Karpas-422 (cell line): ENCODE results near the gene TTC23. TPM values are rescaled to one million over a fixed set of nuclear protein-coding genes. Genes with fewer than 3 reads are reported as not detected.

Experiments used
- DNase-seq: peaks from one replicate; pipeline ENCODE4 v3.0.0-alpha.2; 2015
- H2AFZ ChIP-seq: fragments of 200-600 bp; sonication (generic); 2 replicates; pipeline ENCODE4 v1.6.1; 2014; ENCODE audit warnings: antibody characterized with exemption, low read length, mixed read lengths
- H3K27ac ChIP-seq: fragments of 200-600 bp; sonication (generic); 2 replicates; pipeline ENCODE4 v1.5.1; 2014; ENCODE audit warnings: mild to moderate bottlenecking, low read length, moderate library complexity
- H3K27me3 ChIP-seq: fragments of 200-600 bp; sonication (generic); 2 replicates; pipeline ENCODE4 v1.6.1; 2014; ENCODE audit warnings: low read length, mixed read lengths
- H3K36me3 ChIP-seq: fragments of 200-600 bp; sonication (generic); 2 replicates; pipeline ENCODE4 v1.6.1; 2014; ENCODE audit warnings: low read length, mixed read lengths; ENCODE audit not compliant: insufficient read depth
- H3K4me1 ChIP-seq: fragments of 200-600 bp; sonication (generic); 2 replicates; pipeline ENCODE4 v1.6.1; 2014; ENCODE audit warnings: mild to moderate bottlenecking, low read length, mixed read lengths
- H3K4me2 ChIP-seq: fragments of 200-600 bp; sonication (generic); 2 replicates; pipeline ENCODE4 v1.6.1; 2014; ENCODE audit warnings: low read length, low read depth, mild to moderate bottlenecking; ENCODE audit not compliant: poor library complexity, severe bottlenecking
- H3K4me3 ChIP-seq: fragments of 200-600 bp; sonication (generic); 2 replicates; pipeline ENCODE4 v1.5.1; 2014; ENCODE audit warnings: mild to moderate bottlenecking, antibody characterized with exemption, low read length, mixed read lengths
- H3K79me2 ChIP-seq: fragments of 200-600 bp; sonication (generic); 2 replicates; pipeline ENCODE4 v1.6.1; 2014; ENCODE audit warnings: mild to moderate bottlenecking, low read length, mixed read lengths
- H3K9ac ChIP-seq: fragments of 200-600 bp; sonication (generic); 2 replicates; pipeline ENCODE4 v1.6.0; 2014; ENCODE audit warnings: low read length
- H3K9me2 ChIP-seq: fragments of 200-600 bp; sonication (generic), shearing (Covaris generic); replicated peaks from 2 replicates; pipeline ENCODE4 v1.6.0; 2014; ENCODE audit warnings: mild to moderate bottlenecking, low read length, moderate library complexity; ENCODE audit not compliant: insufficient read depth
- H3K9me3 ChIP-seq: fragments of 300-700, 200-600 bp; sonication (generic); 2 replicates; pipeline ENCODE4 v1.6.1; 2014; ENCODE audit warnings: low read length, mixed read lengths
- H4K20me1 ChIP-seq: fragments of 200-600 bp; sonication (generic); 2 replicates; pipeline ENCODE4 v1.6.1; 2014; ENCODE audit warnings: mild to moderate bottlenecking, antibody characterized with exemption, low read length, low read depth; ENCODE audit not compliant: insufficient read depth
- total RNA-seq: library from RNA; depleted of rRNA; stranded (reverse); fragments of >200 nt; shearing (Covaris generic); gene quantifications from 2 replicates; pipeline ENCODE4 v1.2.3, GENCODE V29; 2014; ENCODE audit warnings: low replicate concordance

TTC23 gene
- total RNA-seq, 1 experiment from 2014 or later = 9.0 TPM

DNA sequence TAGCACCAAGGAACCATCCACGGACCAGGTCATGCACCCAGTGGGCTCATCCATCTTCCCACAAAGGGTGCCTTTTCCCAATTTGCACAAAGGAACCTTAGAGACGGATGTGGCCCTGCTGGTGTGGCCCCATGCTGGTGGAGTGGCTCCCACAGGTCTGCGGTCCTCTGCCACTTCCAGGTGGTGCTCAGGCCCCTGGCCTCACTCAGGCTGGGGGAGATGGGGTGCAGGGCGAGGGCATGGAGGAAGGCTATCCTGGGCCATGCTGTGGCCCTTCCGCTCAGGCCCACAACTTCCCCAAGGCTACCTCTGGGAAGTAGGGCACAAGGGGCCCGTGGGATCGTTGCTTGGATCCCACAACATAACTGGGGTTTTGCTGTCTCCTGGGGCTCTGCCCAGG lies 149.7 kb downstream of the TTC23 start:
- H3K4me2 ChIP-seq = no peak overlapping the region

DNA sequence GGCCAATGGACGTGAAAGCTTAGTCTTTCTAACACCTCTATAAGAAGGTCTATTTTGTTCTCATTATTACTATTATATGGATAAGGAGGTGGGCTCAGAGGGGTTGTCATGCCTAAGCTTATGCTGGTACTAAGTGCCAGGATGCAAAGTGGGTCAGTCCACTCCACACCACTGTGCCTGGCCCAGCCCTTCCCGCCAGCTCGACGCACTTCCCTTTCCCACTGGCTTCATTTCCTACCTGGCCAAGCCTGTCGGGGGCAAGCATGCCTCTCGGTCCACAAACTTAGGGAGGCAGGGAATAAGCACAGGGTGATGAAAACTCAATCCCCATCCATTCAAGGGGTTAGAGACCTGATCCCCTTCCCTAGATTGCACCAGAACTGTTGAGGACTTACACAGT lies 150.4 kb downstream of the TTC23 start:
- Histone ChIP-seq H3K4me1 (peaks cover 3% of the 10 kb centered on the region), H4K20me1 (no peaks in the 10 kb centered on the region), H3K4me3 (no peak overlapping the region), H3K27ac (no peak overlapping the region), H3K27me3 (no peaks in the 10 kb centered on the region), H3K79me2 (no peaks in the 10 kb centered on the region), H3K9ac (no peak overlapping the region), H2AFZ (no peak overlapping the region), H3K4me2 (no peak overlapping the region), H3K36me3 (no peaks in the 10 kb centered on the region), H3K9me3 (no peaks in the 10 kb centered on the region), H3K9me2 (no peaks in the 10 kb centered on the region)
- DNase-seq = no peak

More for the DNA sequence above, 149.7 kb downstream of the TTC23 start:
- Histone ChIP-seq H3K79me2 (no peaks in the 10 kb centered on the region), H3K9ac (no peak overlapping the region), H3K36me3 (no peaks in the 10 kb centered on the region), H3K9me2 (no peaks in the 10 kb centered on the region), H3K27me3 (no peaks in the 10 kb centered on the region), H2AFZ (no peak overlapping the region), H3K4me3 (no peak overlapping the region), H3K4me1 (peaks cover 3% of the 10 kb centered on the region), H3K9me3 (no peaks in the 10 kb centered on the region), H4K20me1 (no peaks in the 10 kb centered on the region), H3K27ac (no peak overlapping the region)
- DNase-seq = no peak

GRCh38 chr15:99098426-99098825 lies 151.0 kb downstream of the TTC23 start:
- Histone ChIP-seq H3K79me2 (no peaks in the 10 kb centered on the region), H3K4me2 (no peak overlapping the region), H3K4me3 (no peak overlapping the region), H3K27me3 (no peaks in the 10 kb centered on the region), H4K20me1 (no peaks in the 10 kb centered on the region), H3K4me1 (peaks cover 3% of the 10 kb centered on the region), H3K9me2 (no peaks in the 10 kb centered on the region), H3K9me3 (no peaks in the 10 kb centered on the region), H3K27ac (no peak overlapping the region), H2AFZ (no peak overlapping the region), H3K36me3 (no peaks in the 10 kb centered on the region), H3K9ac (no peak overlapping the region)
- DNase-seq = no peak

GRCh38 chr15:99097441-99098410 lies 151.7 kb downstream of the TTC23 start:
- H3K27me3 ChIP-seq = no peaks in the 10 kb centered on the region
- DNase-seq = no peak
- H3K9me2 ChIP-seq = no peaks in the 10 kb centered on the region

GRCh38 chr15:99096894-99097426 lies 152.4 kb downstream of the TTC23 start:
- no peaks in the 10 kb centered on the region for H3K9me2 ChIP-seq
- no peaks in the 10 kb centered on the region for H3K36me3 ChIP-seq
- no peaks in the 10 kb centered on the region for H4K20me1 ChIP-seq
- H3K27me3 ChIP-seq = no peaks in the 10 kb centered on the region
- H3K4me3 ChIP-seq = no peak overlapping the region
- no peaks in the 10 kb centered on the region for H3K9me3 ChIP-seq
- H3K9ac ChIP-seq = no peak overlapping the region
- H3K27ac ChIP-seq = no peak overlapping the region
- DNase-seq = no peak
- no peak overlapping the region for H3K4me2 ChIP-seq
- peaks cover 3% of the 10 kb centered on the region for H3K4me1 ChIP-seq
- H2AFZ ChIP-seq = no peak overlapping the region
- no peaks in the 10 kb centered on the region for H3K79me2 ChIP-seq

More at GRCh38 chr15:99097441-99098410, 151.7 kb downstream of the TTC23 start:
- H3K4me2 ChIP-seq = no peak overlapping the region
- no peak overlapping the region for H2AFZ ChIP-seq
- no peaks in the 10 kb centered on the region for H3K36me3 ChIP-seq
- H3K4me1 ChIP-seq = peaks cover 3% of the 10 kb centered on the region
- no peaks in the 10 kb centered on the region for H3K79me2 ChIP-seq
- no peak overlapping the region for H3K27ac ChIP-seq
- H3K4me3 ChIP-seq = no peak overlapping the region
- no peaks in the 10 kb centered on the region for H4K20me1 ChIP-seq
- H3K9ac ChIP-seq = no peak overlapping the region
- no peaks in the 10 kb centered on the region for H3K9me3 ChIP-seq

DNA sequence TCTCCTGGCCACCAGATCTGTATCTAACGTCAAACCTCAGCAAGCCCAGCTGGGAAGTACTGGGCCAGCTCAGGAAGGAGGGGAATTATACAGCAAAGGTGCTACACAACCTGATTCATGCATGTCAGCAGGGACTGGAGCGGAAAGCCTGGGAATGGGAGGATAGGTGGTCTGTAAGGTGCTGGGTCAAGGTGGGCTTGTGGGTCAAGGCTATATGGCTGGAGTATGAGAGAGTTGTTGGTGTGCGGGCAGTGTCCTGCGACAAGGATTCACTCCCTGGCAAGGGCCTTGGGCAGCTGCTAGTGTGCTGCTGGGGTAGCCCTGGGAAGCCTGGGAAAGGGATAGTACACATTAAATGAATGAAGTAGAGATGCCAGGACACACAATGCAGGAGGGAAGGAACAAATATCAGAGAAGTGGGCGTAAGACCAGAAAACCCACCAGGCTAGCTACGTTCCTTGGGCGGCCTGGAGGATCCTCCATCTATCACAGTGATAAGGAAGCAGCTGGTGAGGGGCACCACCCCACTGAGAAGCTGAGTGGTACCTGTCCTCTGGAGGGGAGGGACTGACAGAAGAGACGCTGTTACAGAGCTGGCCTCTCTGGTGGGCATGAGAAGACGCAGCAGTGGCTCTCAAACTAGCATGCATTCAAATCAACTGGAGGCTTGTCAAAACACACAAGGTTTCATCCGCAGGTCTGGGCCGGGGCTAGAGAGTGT lies 153.0 kb downstream of the TTC23 start:
- Histone ChIP-seq H3K27ac (no peak overlapping the region), H3K36me3 (no peaks in the 10 kb centered on the region), H4K20me1 (no peaks in the 10 kb centered on the region), H3K4me3 (no peak overlapping the region), H3K4me1 (peaks cover 3% of the 10 kb centered on the region), H3K79me2 (no peaks in the 10 kb centered on the region), H3K9ac (no peak overlapping the region), H3K27me3 (no peaks in the 10 kb centered on the region), H3K4me2 (no peak overlapping the region), H3K9me3 (no peaks in the 10 kb centered on the region), H3K9me2 (no peaks in the 10 kb centered on the region), H2AFZ (no peak overlapping the region)
- no peak for DNase-seq

DNA sequence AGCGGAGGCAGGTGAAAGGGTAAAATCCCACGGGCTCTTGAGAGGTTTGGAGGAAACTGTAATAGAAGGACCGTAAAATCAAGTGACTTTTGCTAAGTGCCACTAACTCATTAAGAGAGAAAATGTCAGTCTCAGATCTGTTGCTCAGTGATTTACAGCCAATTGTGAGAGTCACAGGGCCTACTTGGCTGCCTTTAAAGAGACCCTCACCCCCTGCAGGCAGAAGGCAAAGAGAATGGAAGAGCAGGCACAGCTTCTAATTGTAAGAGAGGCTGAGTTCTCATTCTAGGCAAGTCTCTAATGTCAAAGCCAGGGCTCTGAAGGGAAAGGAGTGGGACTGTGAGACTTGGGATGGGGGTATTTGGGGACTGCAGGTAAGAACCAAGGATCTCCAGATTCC lies 153.8 kb downstream of the TTC23 start:
- no peak overlapping the region for H3K27ac ChIP-seq
- H3K9me3 ChIP-seq = no peaks in the 10 kb centered on the region
- no peaks in the 10 kb centered on the region for H3K9me2 ChIP-seq
- H3K4me3 ChIP-seq = no peak overlapping the region
- no peaks in the 10 kb centered on the region for H3K79me2 ChIP-seq
- no peak overlapping the region for H2AFZ ChIP-seq
- peaks cover 9% of the 10 kb centered on the region for H3K4me1 ChIP-seq
- H4K20me1 ChIP-seq = no peaks in the 10 kb centered on the region
- H3K4me2 ChIP-seq = no peak overlapping the region
- H3K36me3 ChIP-seq = no peaks in the 10 kb centered on the region
- no peaks in the 10 kb centered on the region for H3K27me3 ChIP-seq
- no peak for DNase-seq
- H3K9ac ChIP-seq = no peak overlapping the region

DNA sequence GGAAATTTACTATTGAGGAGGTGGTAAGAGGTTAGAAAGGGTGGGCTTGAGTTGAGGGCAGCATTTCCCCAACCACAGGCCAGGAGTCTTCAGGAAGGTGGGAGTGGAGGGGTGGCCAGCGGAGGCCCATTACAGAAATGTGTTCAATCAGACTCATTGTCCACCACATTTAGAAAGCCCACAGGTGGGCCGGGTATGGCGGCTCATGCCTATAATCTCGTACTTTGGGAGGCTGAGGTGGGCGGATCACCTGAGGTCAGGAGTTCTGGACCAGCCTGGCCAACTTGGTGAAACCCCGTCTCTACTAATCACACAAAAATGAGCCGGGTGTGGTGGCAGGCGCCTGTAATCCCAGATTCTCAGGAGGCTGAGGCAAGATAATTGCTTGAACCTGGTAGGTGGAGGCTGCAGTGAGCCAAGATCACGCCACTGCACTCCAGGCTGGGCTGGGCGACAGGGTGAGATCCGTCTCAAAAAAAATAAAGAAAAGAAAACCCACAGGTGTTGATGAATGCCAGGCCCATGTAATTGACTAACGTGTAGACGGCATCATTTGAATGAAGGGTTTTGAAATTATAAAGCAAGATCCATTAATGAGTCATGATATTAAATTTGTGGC lies 156.7 kb downstream of the TTC23 start:
- Histone ChIP-seq H2AFZ (no peak overlapping the region), H3K4me3 (no peak overlapping the region)
- DNase-seq = no peak

More for the DNA sequence above, 156.7 kb downstream of the TTC23 start:
- no peaks in the 10 kb centered on the region for H3K27me3 ChIP-seq
- no peaks in the 10 kb centered on the region for H3K9me3 ChIP-seq
- H4K20me1 ChIP-seq = no peaks in the 10 kb centered on the region
- no peaks in the 10 kb centered on the region for H3K79me2 ChIP-seq
- peaks cover 16% of the 10 kb centered on the region for H3K4me1 ChIP-seq
- no peak overlapping the region for H3K9ac ChIP-seq
- H3K9me2 ChIP-seq = no peaks in the 10 kb centered on the region
- H3K4me2 ChIP-seq = no peak overlapping the region
- H3K27ac ChIP-seq = no peak overlapping the region
- H3K36me3 ChIP-seq = no peaks in the 10 kb centered on the region
